Prostate gland (tissue), 2 donors: ENCODE data around the gene HAUS8.

Experiments used
- POLR2A ChIP-seq: fragments of 450-650 bp; IDR thresholded peaks from one replicate; pipeline ENCODE4 v1.6.1; 2016; ENCODE audit warnings: antibody characterized with exemption, mild to moderate bottlenecking
- POLR2AphosphoS5 ChIP-seq: sonication (generic); formaldehyde crosslinking; IDR thresholded peaks from one replicate; pipeline ENCODE4 v1.6.1; 2017; ENCODE audit warnings: antibody characterized with exemption
- TF ChIP-seq, protein P1 (sequence below), 4 experiments: fragments of 200-600 bp in 2 of 4; fragments of 450-650 bp in 2 of 4; sonication (generic) in 2 of 4; IDR thresholded peaks; 1 replicate in 3 of 4; 2 replicates in 1 of 4; pipeline ENCODE4 v1.5.1; 2016 to 2019; ENCODE audit warnings: antibody characterized with exemption in 4 of 4, mild to moderate bottlenecking in 2 of 4, moderate library complexity in 2 of 4

DNA sequence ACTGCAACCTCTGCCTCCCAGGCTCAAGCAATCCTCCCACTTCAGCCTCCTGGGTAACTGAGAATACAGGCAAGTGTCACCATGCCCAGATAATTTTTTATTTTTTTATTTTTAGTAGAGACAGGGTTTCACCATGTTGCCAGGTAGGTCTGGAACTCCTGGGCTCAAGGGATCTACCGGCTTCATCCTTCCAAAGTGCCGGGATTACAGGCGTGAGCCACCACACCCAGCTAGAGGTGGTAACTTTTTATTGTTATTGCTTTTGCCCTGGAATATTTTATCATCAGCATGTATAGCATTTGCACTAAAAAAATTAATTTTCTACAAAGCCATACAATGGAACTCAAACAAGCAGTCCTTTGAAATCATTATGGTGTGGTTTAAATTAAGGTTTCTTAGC is 14.0 kb downstream of the HAUS8 start:
- TF ChIP-seq, protein P1, sequence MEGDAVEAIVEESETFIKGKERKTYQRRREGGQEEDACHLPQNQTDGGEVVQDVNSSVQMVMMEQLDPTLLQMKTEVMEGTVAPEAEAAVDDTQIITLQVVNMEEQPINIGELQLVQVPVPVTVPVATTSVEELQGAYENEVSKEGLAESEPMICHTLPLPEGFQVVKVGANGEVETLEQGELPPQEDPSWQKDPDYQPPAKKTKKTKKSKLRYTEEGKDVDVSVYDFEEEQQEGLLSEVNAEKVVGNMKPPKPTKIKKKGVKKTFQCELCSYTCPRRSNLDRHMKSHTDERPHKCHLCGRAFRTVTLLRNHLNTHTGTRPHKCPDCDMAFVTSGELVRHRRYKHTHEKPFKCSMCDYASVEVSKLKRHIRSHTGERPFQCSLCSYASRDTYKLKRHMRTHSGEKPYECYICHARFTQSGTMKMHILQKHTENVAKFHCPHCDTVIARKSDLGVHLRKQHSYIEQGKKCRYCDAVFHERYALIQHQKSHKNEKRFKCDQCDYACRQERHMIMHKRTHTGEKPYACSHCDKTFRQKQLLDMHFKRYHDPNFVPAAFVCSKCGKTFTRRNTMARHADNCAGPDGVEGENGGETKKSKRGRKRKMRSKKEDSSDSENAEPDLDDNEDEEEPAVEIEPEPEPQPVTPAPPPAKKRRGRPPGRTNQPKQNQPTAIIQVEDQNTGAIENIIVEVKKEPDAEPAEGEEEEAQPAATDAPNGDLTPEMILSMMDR (IDR thresholded peaks at IDR 0.05): no peak
- TF ChIP-seq POLR2AphosphoS5: no peak
- TF ChIP-seq POLR2A: no peak
